Fibroblast of lung (primary cell): Measurements from ENCODE around the gene KIF15. TPM values are rescaled to one million over a fixed set of nuclear protein-coding genes. Genes with fewer than 3 reads are reported as not detected.

Experiments used
- DNase-seq, 2 donors: peaks; one replicate each; pipeline versions ENCODE4 v3.0.0 to v3.0.0-alpha.2; 2010; ENCODE audit warnings: low read depth in 2 of 2
- H2AFZ ChIP-seq: 2 replicates; pipeline ENCODE4 v1.5.1; 2012; ENCODE audit warnings: low read length, control low read depth, inconsistent platforms
- H3K27ac ChIP-seq: 2 replicates; pipeline ENCODE4 v1.5.1; 2011; ENCODE audit warnings: low read length, control low read depth; ENCODE audit not compliant: insufficient read depth
- H3K27me3 ChIP-seq: 2 replicates; pipeline ENCODE4 v1.5.1; 2011; ENCODE audit warnings: mild to moderate bottlenecking, low read length; ENCODE audit not compliant: control insufficient read depth, insufficient read depth
- H3K36me3 ChIP-seq: 2 replicates; pipeline ENCODE4 v1.5.1; 2011; ENCODE audit warnings: low read length; ENCODE audit not compliant: control insufficient read depth, insufficient read depth
- H3K4me1 ChIP-seq: 2 replicates; pipeline ENCODE4 v1.5.1; 2011; ENCODE audit warnings: low read length; ENCODE audit not compliant: control insufficient read depth, insufficient read depth; ENCODE audit errors: extremely low read depth
- H3K4me2 ChIP-seq: 2 replicates; pipeline ENCODE4 v1.5.1; 2011; ENCODE audit warnings: low read length, control low read depth; ENCODE audit not compliant: insufficient read depth; ENCODE audit errors: extremely low read depth
- H3K4me3 ChIP-seq, 4 experiments: fragments of 200-600 bp in 1 of 4; sonication (generic) in 1 of 4; replicated peaks in 1 of 4; 2 replicates each; pipeline ENCODE4 v1.5.1; 2011 to 2016; ENCODE audit warnings: low read length in 4 of 4, low read depth in 3 of 4, mild to moderate bottlenecking in 3 of 4, control low read depth in 2 of 4, inconsistent platforms in 1 of 4, mixed read lengths in 1 of 4; ENCODE audit not compliant: insufficient read depth in 1 of 4; ENCODE audit errors: control extremely low read depth in 1 of 4
- H3K79me2 ChIP-seq: 2 replicates; pipeline ENCODE4 v1.5.1; 2012; ENCODE audit warnings: mild to moderate bottlenecking, low read length, inconsistent platforms; ENCODE audit not compliant: control insufficient read depth, insufficient read depth
- H3K9ac ChIP-seq: 2 replicates; pipeline ENCODE4 v1.5.1; 2011; ENCODE audit warnings: mild to moderate bottlenecking, low read length, control low read depth; ENCODE audit not compliant: insufficient read depth
- H3K9me3 ChIP-seq: 2 replicates; pipeline ENCODE4 v1.5.1; 2012; ENCODE audit warnings: low read depth, low read length; ENCODE audit not compliant: control insufficient read depth, insufficient read depth
- H4K20me1 ChIP-seq: 2 replicates; pipeline ENCODE4 v1.5.1; 2011; ENCODE audit warnings: low read length; ENCODE audit not compliant: control insufficient read depth, insufficient read depth; ENCODE audit errors: extremely low read depth
- EZH2 ChIP-seq: IDR thresholded peaks from 2 replicates; pipeline ENCODE4 v1.5.1; 2012; ENCODE audit warnings: low read length, control low read depth, mild to moderate bottlenecking; ENCODE audit errors: missing control alignments
- polyA plus RNA-seq, 2 donors: library from polyadenylated mRNA; depleted of rRNA in 1 of 2; stranded (reverse) in 1 of 2; unstranded in 1 of 2; fragments of >200 nt; gene quantifications; 2 replicates each; pipeline ENCODE4 v1.2.1, GENCODE V29; 2011 to 2012; ENCODE audit warnings: missing spikeins in 1 of 2
- total RNA-seq: library from RNA; depleted of rRNA; stranded (reverse); fragments of >200 nt; gene quantifications from 2 replicates; pipeline ENCODE4 v1.2.1, GENCODE V29; 2014
- TF ChIP-seq, protein P1 (sequence below), 2 donors: IDR thresholded peaks in 1 of 2; conservative IDR thresholded peaks in 1 of 2; 1 replicate in 1 of 2; 2 replicates in 1 of 2; pipeline ENCODE4 v1.5.1; 2011 to 2012; ENCODE audit warnings: low read length in 2 of 2, control low read depth in 1 of 2, inconsistent platforms in 1 of 2, low read depth in 1 of 2, mild to moderate bottlenecking in 1 of 2

KIF15 gene
- total and polyA plus RNA-seq, 2 donors (not counting 1 experiment from before 2014, with no cell fraction given), result 3.1 to 3.8 TPM

DNA sequence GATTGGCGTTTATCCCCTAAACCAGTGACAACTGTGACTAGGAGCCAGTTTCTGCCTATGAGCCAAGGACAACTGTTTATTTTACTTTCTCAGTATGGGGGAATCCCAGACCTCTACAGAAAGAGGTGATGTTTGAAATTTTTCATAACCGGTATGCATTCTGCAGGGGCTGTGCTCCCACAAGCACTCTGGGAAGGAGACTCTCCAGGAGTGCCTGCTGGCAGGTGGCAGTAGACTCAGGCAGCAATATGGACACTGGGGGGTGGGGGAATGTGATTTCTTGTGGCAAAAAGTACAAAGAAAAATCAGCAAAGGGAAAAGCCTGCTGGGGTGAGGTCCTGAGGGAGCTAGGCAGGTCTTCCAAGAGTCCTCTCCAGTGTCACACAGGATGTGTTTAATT lies 118.7 kb downstream of the KIF15 start:
- no peak overlapping the region for H2AFZ ChIP-seq
- H3K27me3 ChIP-seq, result no peaks in the 10 kb centered on the region
- H3K27ac ChIP-seq, result no peak overlapping the region
- no peaks in the 10 kb centered on the region for H3K36me3 ChIP-seq
- H4K20me1 ChIP-seq, result no peaks in the 10 kb centered on the region
- H3K4me1 ChIP-seq, result peaks cover 18% of the 10 kb centered on the region
- TF ChIP-seq, protein P1, sequence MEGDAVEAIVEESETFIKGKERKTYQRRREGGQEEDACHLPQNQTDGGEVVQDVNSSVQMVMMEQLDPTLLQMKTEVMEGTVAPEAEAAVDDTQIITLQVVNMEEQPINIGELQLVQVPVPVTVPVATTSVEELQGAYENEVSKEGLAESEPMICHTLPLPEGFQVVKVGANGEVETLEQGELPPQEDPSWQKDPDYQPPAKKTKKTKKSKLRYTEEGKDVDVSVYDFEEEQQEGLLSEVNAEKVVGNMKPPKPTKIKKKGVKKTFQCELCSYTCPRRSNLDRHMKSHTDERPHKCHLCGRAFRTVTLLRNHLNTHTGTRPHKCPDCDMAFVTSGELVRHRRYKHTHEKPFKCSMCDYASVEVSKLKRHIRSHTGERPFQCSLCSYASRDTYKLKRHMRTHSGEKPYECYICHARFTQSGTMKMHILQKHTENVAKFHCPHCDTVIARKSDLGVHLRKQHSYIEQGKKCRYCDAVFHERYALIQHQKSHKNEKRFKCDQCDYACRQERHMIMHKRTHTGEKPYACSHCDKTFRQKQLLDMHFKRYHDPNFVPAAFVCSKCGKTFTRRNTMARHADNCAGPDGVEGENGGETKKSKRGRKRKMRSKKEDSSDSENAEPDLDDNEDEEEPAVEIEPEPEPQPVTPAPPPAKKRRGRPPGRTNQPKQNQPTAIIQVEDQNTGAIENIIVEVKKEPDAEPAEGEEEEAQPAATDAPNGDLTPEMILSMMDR (conservative IDR thresholded peaks at IDR 0.05 in 1 of 2, IDR thresholded peaks at IDR 0.05 in 1 of 2; ENCODE audit: low read depth in 1 of 2, low read length in 2 of 2), result no peak
- no peak for TF ChIP-seq EZH2
- no peaks in the 10 kb centered on the region for H3K9me3 ChIP-seq
- no peaks in the 10 kb centered on the region for H3K79me2 ChIP-seq
- no peak for DNase-seq
- no peak overlapping the region for H3K9ac ChIP-seq
- H3K4me3 ChIP-seq, result no peak overlapping the region
- H3K4me2 ChIP-seq, result no peak overlapping the region

DNA sequence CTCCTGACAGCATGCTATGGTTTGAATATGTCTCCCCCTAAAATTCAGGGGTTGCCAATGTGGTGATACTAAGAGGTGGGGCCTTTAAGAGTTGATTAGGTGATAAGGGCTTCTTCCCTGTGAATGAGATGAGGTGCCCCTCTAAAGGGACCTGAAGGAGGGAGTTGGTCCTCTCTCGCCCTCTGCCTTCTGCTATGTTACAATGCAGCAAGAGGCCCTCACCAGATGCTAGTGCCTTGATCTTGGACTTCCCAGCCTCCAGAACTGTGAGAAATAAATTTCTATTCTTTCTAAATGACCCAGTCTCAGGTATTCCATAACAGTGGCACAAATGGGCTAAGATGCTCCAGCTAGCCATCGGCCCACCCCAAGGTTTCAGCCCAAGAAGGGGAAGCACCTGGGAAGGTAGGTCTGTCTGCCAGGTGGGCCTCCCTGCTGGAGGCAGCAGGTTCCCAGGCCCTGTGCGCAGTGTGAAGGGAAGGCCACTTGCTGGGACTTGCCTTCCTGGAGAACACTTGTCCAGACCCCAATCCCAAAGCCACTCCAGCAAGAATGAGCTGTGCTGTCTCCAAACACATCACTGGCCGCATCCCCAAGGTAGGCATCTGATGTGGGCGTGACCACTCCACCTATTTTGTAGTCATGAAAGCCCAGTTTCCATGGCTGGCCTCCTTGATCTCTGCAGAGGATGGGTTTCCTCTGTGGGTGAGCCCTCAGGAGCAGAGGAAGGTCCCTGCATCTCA lies 121.8 kb downstream of the KIF15 start:
- Histone ChIP-seq H2AFZ (no peak overlapping the region), H3K27me3 (no peaks in the 10 kb centered on the region), H4K20me1 (no peaks in the 10 kb centered on the region), H3K9ac (no peak overlapping the region), H3K4me1 (peaks cover 28% of the 10 kb centered on the region), H3K4me2 (peak overlapping the region; percentile 48), H3K4me3 (no peak overlapping the region), H3K9me3 (no peaks in the 10 kb centered on the region), H3K27ac (peak overlapping the region; percentile 69), H3K36me3 (no peaks in the 10 kb centered on the region), H3K79me2 (no peaks in the 10 kb centered on the region)
- DNase-seq, result no peak
- TF ChIP-seq EZH2, result no peak
- TF ChIP-seq, protein P1 (conservative IDR thresholded peaks at IDR 0.05 in 1 of 2, IDR thresholded peaks at IDR 0.05 in 1 of 2; ENCODE audit: low read depth in 1 of 2, low read length in 2 of 2), result no peak

DNA sequence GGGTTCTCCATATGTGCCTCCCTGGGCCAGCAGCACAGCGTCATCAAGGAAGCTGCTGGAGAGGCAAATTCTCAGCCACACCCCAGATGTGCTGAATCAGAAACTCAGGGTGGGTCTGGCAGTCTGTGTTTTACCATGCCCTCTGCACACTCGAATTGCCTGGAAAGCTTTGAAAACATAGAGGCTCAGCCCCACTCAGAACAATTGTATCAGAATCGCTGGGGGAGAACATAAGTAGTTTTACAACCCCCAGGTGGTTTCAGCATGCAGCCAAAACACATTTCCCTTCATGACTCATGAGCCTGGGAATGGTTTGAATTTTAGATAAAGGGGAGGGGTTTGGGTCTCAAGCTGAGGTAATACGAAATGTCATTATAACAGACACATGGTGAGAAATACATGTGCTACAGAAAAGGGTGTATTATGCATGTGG lies 122.4 kb downstream of the KIF15 start:
- no peaks in the 10 kb centered on the region for H3K27me3 ChIP-seq
- no peak overlapping the region for H3K4me3 ChIP-seq
- peak overlapping the region; percentile 48 for H3K4me2 ChIP-seq
- peak; percentile 89 to 98 for DNase-seq
- TF ChIP-seq EZH2, result no peak
- TF ChIP-seq, protein P1 (conservative IDR thresholded peaks at IDR 0.05 in 1 of 2, IDR thresholded peaks at IDR 0.05 in 1 of 2; ENCODE audit: low read depth in 1 of 2, low read length in 2 of 2), result no peak
- H3K79me2 ChIP-seq, result no peaks in the 10 kb centered on the region
- no peak overlapping the region for H3K9ac ChIP-seq
- peaks cover 28% of the 10 kb centered on the region for H3K4me1 ChIP-seq
- H3K27ac ChIP-seq, result peak overlapping the region; percentile 69
- H4K20me1 ChIP-seq, result no peaks in the 10 kb centered on the region
- H2AFZ ChIP-seq, result no peak overlapping the region
- H3K36me3 ChIP-seq, result no peaks in the 10 kb centered on the region
- no peaks in the 10 kb centered on the region for H3K9me3 ChIP-seq
